A549 (cell line): ENCODE measurements around the gene JAKMIP2. TPM values are rescaled to one million over a fixed set of nuclear protein-coding genes. Genes with fewer than 3 reads are reported as not detected.

Source experiments
- ATAC-seq, 2 experiments: fragments of 200-7000 bp in 1 of 2; fragments of >200 bp in 1 of 2; cut with Nextera tagmentation in 1 of 2; cut with Tn5 transposase in 1 of 2; 3 replicates each; pipeline versions ENCODE4 v1.8.0 to v1.9.1; 2018 to 2020; ENCODE audit warnings: mild to moderate bottlenecking in 1 of 2, moderate library complexity in 1 of 2
- CTCF ChIA-PET: fragments of 300-600 bp; sonication (Branson Sonifier 250); formaldehyde crosslinking; extraction: SDS; loops from one replicate; lab custom pipeline; 2021; ENCODE audit warnings: antibody characterized with exemption, inconsistent platforms; lab: Yijun Ruan, JAX
- POLR2A ChIA-PET: fragments of 350-600 bp; formaldehyde crosslinking; extraction: SDS; loops from one replicate; lab custom pipeline; 2021; ENCODE audit warnings: antibody characterized with exemption, inconsistent platforms; lab: Yijun Ruan, JAX
- DNase-seq, 2 experiments: peaks; one replicate each; pipeline versions ENCODE4 v3.0.0 to v3.0.0-alpha.2; 2011 to 2016; ENCODE audit warnings: low read depth in 1 of 2, low spot score in 1 of 2
- FAIRE-seq: peaks from 2 replicates; lab custom pipeline; 2011; peaks lifted over from hg19 to GRCh38; lab: Jason Lieb, UNC
- H3K27ac ChIP-seq, 2 experiments: fragments of >200 bp; sonication (Bioruptor Twin); formaldehyde crosslinking; 3 replicates each; pipeline ENCODE4 v1.5.1; 2016 to 2017
- H3K4me1 ChIP-seq: fragments of >200 bp; sonication (Bioruptor Twin); formaldehyde crosslinking; 3 replicates; pipeline ENCODE4 v1.6.1; 2016
- H3K4me2 ChIP-seq: fragments of >200 bp; sonication (Bioruptor Twin); formaldehyde crosslinking; 3 replicates; pipeline ENCODE4 v1.6.1; 2016
- H3K4me3 ChIP-seq: fragments of >200 bp; sonication (Bioruptor Twin); formaldehyde crosslinking; 3 replicates; pipeline ENCODE4 v1.5.1; 2016
- H3K9me3 ChIP-seq: fragments of >200 bp; sonication (Bioruptor Twin); formaldehyde crosslinking; 3 replicates; pipeline ENCODE4 v1.6.1; 2016
- BHLHE40 ChIP-seq: IDR thresholded peaks from 2 replicates; pipeline ENCODE4 v1.6.1; 2012; ENCODE audit warnings: low read depth, low read length, inconsistent platforms
- CBX2 ChIP-seq: fragments of 200-600 bp; sonication (generic); IDR thresholded peaks from 2 replicates; pipeline ENCODE4 v1.6.1; 2016; ENCODE audit warnings: low read depth, mild to moderate bottlenecking, borderline replicate concordance
- CBX8 ChIP-seq: fragments of 200-600 bp; sonication (generic); IDR thresholded peaks from 2 replicates; pipeline ENCODE4 v1.6.1; 2016
- CTCF ChIP-seq: fragments of >200 bp; sonication (Bioruptor Twin); formaldehyde crosslinking; IDR thresholded peaks from 3 replicates; pipeline ENCODE4 v1.5.1; 2016
- E2F6 ChIP-seq: IDR thresholded peaks from 2 replicates; pipeline ENCODE4 v1.6.1; 2012; ENCODE audit warnings: low read depth, borderline replicate concordance
- ELK1 ChIP-seq: fragments of 150-350 bp; IDR thresholded peaks from 2 replicates; pipeline ENCODE4 v1.6.1; 2014; ENCODE audit warnings: low read depth, mild to moderate bottlenecking, low read length
- EP300 ChIP-seq, 2 experiments: fragments of >200 bp; sonication (Bioruptor Twin); formaldehyde crosslinking; IDR thresholded peaks; 2 replicates in 1 of 2; 3 replicates in 1 of 2; pipeline ENCODE4 v1.6.1; 2016 to 2017
- ESRRA ChIP-seq: fragments of 150-350 bp; IDR thresholded peaks from 2 replicates; pipeline ENCODE4 v1.6.1; 2014; ENCODE audit warnings: mild to moderate bottlenecking, low read length, borderline replicate concordance
- HDAC2 ChIP-seq: fragments of 200-600 bp; sonication (generic); IDR thresholded peaks from 2 replicates; pipeline ENCODE4 v1.6.1; 2016
- HOXB13 ChIP-seq: fragments of 250-450 bp; sonication (Bioruptor Pico); IDR thresholded peaks from 2 replicates; pipeline ENCODE4 v1.5.0; 2020; ENCODE audit warnings: low read depth, mild to moderate bottlenecking, moderate library complexity
- JUN ChIP-seq, 2 experiments: fragments of >200 bp; sonication (Bioruptor Twin); formaldehyde crosslinking; IDR thresholded peaks; 2 replicates in 1 of 2; 3 replicates in 1 of 2; pipeline ENCODE4 v1.6.1; 2016 to 2017
- KDM5A ChIP-seq: fragments of 200-600 bp; sonication (generic); IDR thresholded peaks from 2 replicates; pipeline ENCODE4 v1.6.1; 2016; ENCODE audit warnings: antibody characterized with exemption, mild to moderate bottlenecking
- MAFK ChIP-seq: fragments of 450-650 bp; IDR thresholded peaks from 2 replicates; pipeline ENCODE4 v1.6.1; 2014; ENCODE audit not compliant: partially characterized antibody
- NPAS2 ChIP-seq: fragments of 250-450 bp; sonication (Bioruptor Pico); IDR thresholded peaks from 2 replicates; pipeline ENCODE4 v1.8.0; 2022; ENCODE audit warnings: mild to moderate bottlenecking, moderate library complexity, borderline replicate concordance
- RFX5 ChIP-seq: fragments of 450-650 bp; IDR thresholded peaks from 2 replicates; pipeline ENCODE4 v1.7.1; 2014; ENCODE audit warnings: antibody characterized with exemption, mild to moderate bottlenecking, moderate library complexity
- RNF2 ChIP-seq: fragments of 200-600 bp; sonication (generic); IDR thresholded peaks from 2 replicates; pipeline ENCODE4 v1.6.1; 2016; ENCODE audit warnings: low read depth, mild to moderate bottlenecking, antibody characterized with exemption, moderate library complexity, borderline replicate concordance
- SMC3 ChIP-seq: fragments of >200 bp; sonication (Bioruptor Twin); formaldehyde crosslinking; IDR thresholded peaks from 3 replicates; pipeline ENCODE4 v1.6.1; 2018; ENCODE audit warnings: inconsistent platforms
- SREBF2 ChIP-seq: fragments of 450-650 bp; IDR thresholded peaks from 2 replicates; pipeline ENCODE4 v1.6.1; 2014; ENCODE audit warnings: mild to moderate bottlenecking, moderate library complexity
- ZNF302 ChIP-seq: fragments of 250-450 bp; sonication (Bioruptor Pico); IDR thresholded peaks from 2 replicates; pipeline ENCODE4 v1.9.0; 2021; ENCODE audit warnings: inconsistent platforms, mild to moderate bottlenecking, moderate library complexity
- WGBS: methylation state at CpG from one replicate; pipeline ENCODE4 v1.1.6; 2017; ENCODE audit errors: missing lambda C conversion rate; 5-methylcytosine and 5-hydroxymethylcytosine counted together
- polyA plus RNA-seq, 4 experiments: library from polyadenylated mRNA; depleted of rRNA in 3 of 4; stranded (reverse); fragments of >200 nt; fragmentation: RNase III in 1 of 4; extraction: RNeasy Plus Mini Kit Qiagen cat#74134 plus additional on column Dnase treatment in 1 of 4; gene quantifications; 2 replicates in 3 of 4; 3 replicates in 1 of 4; pipeline ENCODE4 v1.2.3, GENCODE V29; 2011 to 2017
- TF ChIP-seq, protein P1 (sequence below): fragments of 200-600 bp; sonication (generic); IDR thresholded peaks from 2 replicates; pipeline ENCODE4 v1.6.1; 2016; ENCODE audit warnings: antibody characterized with exemption, mild to moderate bottlenecking, moderate library complexity

The JAKMIP2 gene
- polyA plus RNA-seq, 2 of the 4 experiments (the other 2 are of a cell fraction): 0.01 TPM; not detected in 1

DNA sequence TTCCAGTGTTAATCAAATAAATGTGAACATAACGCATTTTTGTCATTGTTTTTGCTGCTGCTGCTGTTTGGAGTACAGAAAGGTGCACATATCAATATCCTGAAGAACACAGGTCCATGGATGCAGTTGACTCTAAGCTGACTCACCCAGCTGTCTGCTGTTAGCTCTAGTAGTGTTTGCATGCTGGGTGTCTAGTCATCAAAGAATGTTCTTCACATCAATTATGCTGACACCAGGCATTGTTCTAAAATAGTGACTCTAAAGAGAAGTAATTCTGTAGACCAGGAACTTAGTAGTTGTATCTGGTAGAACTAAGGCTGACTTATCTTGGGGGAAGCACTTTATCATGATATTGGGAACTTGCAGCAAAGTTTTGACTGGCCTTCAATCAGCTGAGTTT is 217.0 kb downstream of the JAKMIP2 start:
- Histone ChIP-seq H3K4me1 (peaks cover 3% of the 10 kb centered on the region; the same call in 1 of the 3 replicates), H3K9me3 (no peaks in the 10 kb centered on the region), H3K4me3 (no peak overlapping the region), H3K27ac (no peak overlapping the region), H3K4me2 (no peak overlapping the region)
- CTCF ChIA-PET: interaction anchor here (0.9 to 2.0 kb wide), 5 partner anchors 11 to 112 kb away, joined by 3 to 6 read pairs (median 5); no protein-coding TSS in a partner anchor
- ATAC-seq (peak; percentile 76 to 85; a peak in 4 of 6 replicates), FAIRE-seq (no peak), DNase-seq (peak; percentile 19 to 56)
- POLR2A ChIA-PET: interaction anchor here (0.8 kb wide), 1 partner anchor 112 kb away, joined by 4 read pairs; no protein-coding TSS in a partner anchor
- no peak for TF ChIP-seq RFX5
- peak; percentile 86 for TF ChIP-seq MAFK
- 12% methylated on average over 1 of the region's 1 CpG for WGBS

- DNase-seq (no peak), FAIRE-seq (no peak), ATAC-seq (no peak)
- no peaks in the 10 kb centered on the region for H3K9me3 ChIP-seq
- H3K27ac ChIP-seq: no peak overlapping the region
- 27% methylated on average over 3 of the region's 3 CpGs for WGBS
- H3K4me3 ChIP-seq: no peak overlapping the region
- CTCF ChIA-PET: interaction anchor here (1.1 to 2.0 kb wide), 3 partner anchors 14 to 117 kb away, joined by 3 to 5 read pairs (median 4); no protein-coding TSS in a partner anchor
- peaks cover 3% of the 10 kb centered on the region; the same call in 1 of the 3 replicates for H3K4me1 ChIP-seq
- TF ChIP-seq NPAS2 (CRISPR knock-in tag) (no peak), SMC3 (no peak), CBX2 (no peak), EP300 (IDR thresholded peaks at IDR 0.05) (no peak), HDAC2 (no peak), KDM5A (no peak), JUN (IDR thresholded peaks at IDR 0.05) (no peak), SREBF2 (no peak), E2F6 (no peak)
- POLR2A ChIA-PET: no interaction called here
- no peak overlapping the region for H3K4me2 ChIP-seq
Measured at GRCh38 chr5:147564124-147564486, 218.4 kb downstream of the JAKMIP2 start.

DNA sequence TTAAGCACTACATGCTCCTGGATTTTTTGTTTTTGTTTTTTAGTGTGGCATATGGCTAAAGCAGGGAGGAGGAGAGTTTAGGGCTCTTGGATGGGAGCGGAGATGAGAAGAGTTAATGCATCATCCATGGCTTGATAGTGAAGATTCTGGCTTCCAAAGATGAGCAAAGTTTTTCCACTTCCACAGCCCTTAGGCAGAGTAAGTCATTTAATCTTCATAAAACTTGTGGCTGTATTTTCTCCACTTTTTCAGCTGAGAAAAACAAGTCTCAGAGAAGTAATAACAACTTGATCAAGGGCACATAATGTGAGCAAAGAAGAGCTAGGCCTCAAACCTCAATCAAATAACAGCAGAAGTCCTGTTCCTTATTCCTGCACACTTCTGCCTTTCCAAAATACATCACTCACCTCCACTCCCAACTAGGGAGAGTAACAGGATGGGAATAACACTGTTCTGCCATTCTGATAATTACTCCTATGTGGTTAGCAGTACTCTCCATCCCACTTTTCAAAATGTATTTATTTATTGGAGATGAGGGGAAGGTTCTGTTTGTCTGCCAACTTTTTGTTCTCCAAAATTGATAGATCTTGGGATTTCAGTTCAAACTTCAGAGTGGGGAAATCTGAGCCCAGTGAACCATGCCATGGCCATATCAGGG is 218.9 kb downstream of the JAKMIP2 start:
- Histone ChIP-seq H3K4me2 (no peak overlapping the region), H3K4me1 (peaks cover 3% of the 10 kb centered on the region; the same call in 1 of the 3 replicates), H3K4me3 (no peak overlapping the region), H3K9me3 (no peaks in the 10 kb centered on the region), H3K27ac (no peak overlapping the region)
- ChIA-PET CTCF (interaction anchor here (1.1 to 2.0 kb wide), 3 partner anchors 15 to 116 kb away, joined by 3 to 5 read pairs (median 4); no protein-coding TSS in a partner anchor), POLR2A (no interaction called here)
- TF ChIP-seq ZNF302 (CRISPR knock-in tag) (no peak), RFX5 (no peak), ESRRA (no peak), RNF2 (no peak), CBX8 (no peak), CTCF (no peak), KDM5A (no peak), HOXB13 (CRISPR knock-in tag) (no peak), ELK1 (no peak), BHLHE40 (no peak)
- TF ChIP-seq, protein P1, sequence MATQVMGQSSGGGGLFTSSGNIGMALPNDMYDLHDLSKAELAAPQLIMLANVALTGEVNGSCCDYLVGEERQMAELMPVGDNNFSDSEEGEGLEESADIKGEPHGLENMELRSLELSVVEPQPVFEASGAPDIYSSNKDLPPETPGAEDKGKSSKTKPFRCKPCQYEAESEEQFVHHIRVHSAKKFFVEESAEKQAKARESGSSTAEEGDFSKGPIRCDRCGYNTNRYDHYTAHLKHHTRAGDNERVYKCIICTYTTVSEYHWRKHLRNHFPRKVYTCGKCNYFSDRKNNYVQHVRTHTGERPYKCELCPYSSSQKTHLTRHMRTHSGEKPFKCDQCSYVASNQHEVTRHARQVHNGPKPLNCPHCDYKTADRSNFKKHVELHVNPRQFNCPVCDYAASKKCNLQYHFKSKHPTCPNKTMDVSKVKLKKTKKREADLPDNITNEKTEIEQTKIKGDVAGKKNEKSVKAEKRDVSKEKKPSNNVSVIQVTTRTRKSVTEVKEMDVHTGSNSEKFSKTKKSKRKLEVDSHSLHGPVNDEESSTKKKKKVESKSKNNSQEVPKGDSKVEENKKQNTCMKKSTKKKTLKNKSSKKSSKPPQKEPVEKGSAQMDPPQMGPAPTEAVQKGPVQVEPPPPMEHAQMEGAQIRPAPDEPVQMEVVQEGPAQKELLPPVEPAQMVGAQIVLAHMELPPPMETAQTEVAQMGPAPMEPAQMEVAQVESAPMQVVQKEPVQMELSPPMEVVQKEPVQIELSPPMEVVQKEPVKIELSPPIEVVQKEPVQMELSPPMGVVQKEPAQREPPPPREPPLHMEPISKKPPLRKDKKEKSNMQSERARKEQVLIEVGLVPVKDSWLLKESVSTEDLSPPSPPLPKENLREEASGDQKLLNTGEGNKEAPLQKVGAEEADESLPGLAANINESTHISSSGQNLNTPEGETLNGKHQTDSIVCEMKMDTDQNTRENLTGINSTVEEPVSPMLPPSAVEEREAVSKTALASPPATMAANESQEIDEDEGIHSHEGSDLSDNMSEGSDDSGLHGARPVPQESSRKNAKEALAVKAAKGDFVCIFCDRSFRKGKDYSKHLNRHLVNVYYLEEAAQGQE: no peak
- DNase-seq (no peak), ATAC-seq (no peak), FAIRE-seq (no peak)
- 72% methylated on average over 1 of the region's 1 CpG for WGBS
